Activated T-cell treated with anti-CD3 and anti-CD28 coated beads for 1 hour (primary cell): ENCODE data around the gene TLR9.

Source experiments
- DNase-seq: peaks from one replicate; pipeline ENCODE4 v3.0.0-alpha.2; 2020; ENCODE audit warnings: low read depth

TLR9 gene

DNA sequence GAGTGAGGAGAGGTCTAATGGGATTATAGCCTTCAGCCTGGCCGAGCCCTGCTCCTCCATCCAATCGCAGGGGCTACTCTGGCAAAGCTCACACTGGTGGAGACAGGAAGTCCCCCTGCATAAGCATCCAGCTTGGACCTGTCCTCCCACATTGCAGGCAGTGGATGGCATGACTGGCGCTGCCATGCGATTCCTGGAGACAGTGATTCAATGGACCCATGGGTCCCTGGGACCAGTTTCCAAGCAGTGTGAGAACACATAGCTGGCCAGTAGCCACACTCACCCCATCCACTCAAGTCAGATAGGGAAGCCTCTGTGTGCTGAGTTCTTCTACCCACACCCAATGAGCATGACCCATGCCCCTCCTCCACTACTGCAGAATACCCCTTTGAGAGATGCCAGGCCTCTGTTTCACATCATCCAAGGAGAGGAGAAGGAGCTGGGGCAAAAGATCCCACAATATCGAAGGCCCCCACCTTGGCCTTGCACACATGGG lies 53.1 kb downstream of the TLR9 start:
- no peak for DNase-seq

DNA sequence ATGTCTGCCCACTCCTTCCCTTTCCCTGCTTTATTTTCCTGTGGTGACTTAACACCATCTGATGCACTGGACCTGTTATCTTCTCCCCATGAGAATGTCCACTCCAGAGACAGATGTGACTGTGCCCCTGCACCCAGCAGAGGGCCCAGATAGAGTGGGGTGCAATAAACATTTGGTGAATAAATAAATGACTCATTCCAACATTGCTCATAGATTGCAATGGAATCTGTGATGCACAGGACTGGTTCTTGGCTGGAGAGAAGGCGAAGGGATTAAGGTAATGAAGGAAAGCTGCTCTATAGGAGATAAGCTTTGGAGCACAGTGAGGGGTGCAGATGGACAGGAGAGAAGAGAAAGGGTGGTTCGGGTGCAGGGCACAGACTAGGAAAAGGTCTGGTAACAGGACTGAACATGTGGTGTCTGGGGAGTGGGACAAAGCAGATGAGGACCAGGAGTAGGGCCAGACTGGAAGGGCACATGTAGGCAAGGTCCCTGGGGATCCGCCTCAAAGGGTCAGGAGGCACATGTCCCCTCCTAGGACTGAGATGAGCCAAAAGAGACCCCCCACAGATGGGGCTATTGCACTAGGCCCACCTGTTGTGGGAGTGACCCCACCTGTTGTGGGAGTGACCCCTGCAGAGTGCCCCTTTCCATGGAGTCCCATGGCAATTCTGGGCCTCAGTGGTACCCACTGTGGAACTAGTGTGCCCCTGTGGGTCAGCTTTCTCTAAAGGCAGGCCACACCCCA lies 53.8 kb downstream of the TLR9 start:
- DNase-seq = no peak
